ENCODE data around the gene UQCR10. TPM values are rescaled to one million over a fixed set of nuclear protein-coding genes. Genes with fewer than 3 reads are reported as not detected.
A peak's percentile ranks its signal among the peaks of the same experiment; 100 is the strongest.

Gene UQCR10
- total and polyA plus RNA-seq, 5 experiments from 2014 or later = 53.9 to 333 (median 288) TPM

DNA sequence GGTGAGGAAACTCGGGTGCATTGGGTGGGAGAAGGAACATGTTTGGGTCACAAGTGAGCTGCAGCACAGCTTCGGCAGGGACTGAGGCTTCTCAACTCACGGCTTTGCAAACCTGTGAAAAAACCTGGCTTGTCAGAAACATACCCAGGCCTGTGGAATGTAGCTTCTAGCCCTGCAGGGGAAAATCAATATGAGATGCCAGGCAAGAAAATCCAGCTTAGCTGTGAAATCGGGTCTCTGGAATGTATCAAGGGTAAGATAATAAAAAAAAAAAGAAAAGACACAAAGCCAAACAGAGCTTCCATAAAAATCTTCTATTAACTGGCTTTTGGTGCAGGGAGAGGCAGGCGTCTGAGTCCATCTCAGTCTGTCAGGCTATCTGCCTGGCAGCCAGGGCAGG lies 28.5 kb downstream of the UQCR10 start:
- Mint-ChIP-seq H3K27ac (no peak overlapping the region), H3K9me3 (no peaks in the 10 kb centered on the region), H3K4me1 (peaks cover 0 to 9% (median 0%) of the 10 kb centered on the region in 4 donors), H3K27me3 (no peaks in the 10 kb centered on the region), H3K36me3 (peaks cover 0 to 86% (median 10%) of the 10 kb centered on the region in 3 donors), H3K4me3 (no peak overlapping the region)
- no peak for ATAC-seq
- no peak for DNase-seq
- POLR2A ChIA-PET = no interaction called here

- DNase-seq = no peak
- H3K4me3 Mint-ChIP-seq = no peak overlapping the region
- H3K27ac Mint-ChIP-seq = peak overlapping the region in 1 of 10 donors; percentile 43
- no peaks in the 10 kb centered on the region for H3K9me3 Mint-ChIP-seq
- H3K36me3 Mint-ChIP-seq = peaks cover 0 to 85% (median 13%) of the 10 kb centered on the region in 3 donors
- no peaks in the 10 kb centered on the region for H3K27me3 Mint-ChIP-seq
- POLR2A ChIA-PET = no interaction called here
- peaks cover 0 to 9% (median 0%) of the 10 kb centered on the region in 4 donors for H3K4me1 Mint-ChIP-seq
- ATAC-seq = no peak
Measured at GRCh38 chr22:29797351-29797750, 30.2 kb downstream of the UQCR10 start.

GRCh38 chr22:29798318-29798717 lies 31.1 kb downstream of the UQCR10 start:
- Mint-ChIP-seq H3K4me1 (peaks cover 0 to 9% (median 0%) of the 10 kb centered on the region in 4 donors), H3K9me3 (no peaks in the 10 kb centered on the region), H3K36me3 (peaks cover 0 to 82% (median 14%) of the 10 kb centered on the region in 3 donors), H3K27me3 (no peaks in the 10 kb centered on the region), H3K4me3 (no peak overlapping the region), H3K27ac (peak overlapping the region in 3 of 10 donors; percentile 20 to 68 (median 60))
- DNase-seq (no peak), ATAC-seq (no peak)
- POLR2A ChIA-PET = no interaction called here

DNA sequence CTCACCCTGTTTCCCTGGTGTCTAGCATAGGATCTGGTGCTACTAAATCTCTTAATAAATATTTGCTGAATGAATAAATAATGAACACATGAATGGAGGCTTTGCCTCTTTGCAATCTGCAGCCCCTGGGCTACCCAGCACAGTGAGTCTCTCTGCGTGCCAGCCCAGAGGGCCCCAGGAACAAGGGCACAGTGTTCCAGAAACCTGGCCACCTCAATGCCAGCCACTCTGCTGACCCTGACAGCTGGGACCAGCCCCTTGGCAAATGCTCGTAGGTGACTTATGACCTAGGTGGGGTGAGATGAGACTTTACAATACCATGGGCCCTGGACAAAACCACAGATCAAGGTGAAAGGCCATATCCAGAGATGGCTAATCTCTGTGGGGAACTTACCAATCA lies 31.6 kb downstream of the UQCR10 start:
- H3K36me3 Mint-ChIP-seq = peaks cover 0 to 85% (median 17%) of the 10 kb centered on the region in 3 donors
- ATAC-seq (no peak), DNase-seq (no peak)
- peaks cover 0 to 9% (median 0%) of the 10 kb centered on the region in 4 donors for H3K4me1 Mint-ChIP-seq
- H3K4me3 Mint-ChIP-seq = no peak overlapping the region
- POLR2A ChIA-PET = no interaction called here
- H3K9me3 Mint-ChIP-seq = no peaks in the 10 kb centered on the region
- no peaks in the 10 kb centered on the region for H3K27me3 Mint-ChIP-seq
- H3K27ac Mint-ChIP-seq = peak overlapping the region in 1 of 10 donors; percentile 20

DNA sequence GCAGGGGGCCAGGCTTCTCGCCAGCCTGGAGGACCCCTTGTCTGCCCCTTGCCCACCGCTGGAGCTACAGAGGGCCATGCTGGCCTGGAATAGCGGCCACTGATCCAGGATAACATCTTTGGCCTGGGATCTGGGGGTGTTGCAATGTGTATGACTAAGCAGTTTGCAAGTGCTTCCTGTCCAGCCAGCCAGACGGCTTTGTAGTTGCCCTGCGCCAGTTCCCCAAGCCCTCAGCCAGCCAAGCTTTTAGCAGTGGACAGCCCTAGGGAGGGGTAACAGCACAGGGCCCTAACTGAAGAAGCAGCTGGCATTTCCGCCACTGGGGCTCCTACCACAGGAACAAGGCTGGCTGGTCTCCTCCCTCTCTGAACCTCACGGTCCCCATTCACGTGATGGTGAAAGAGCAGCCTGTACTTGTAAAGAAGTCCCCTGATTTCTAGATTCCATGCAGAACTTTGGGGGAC lies 32.1 kb downstream of the UQCR10 start:
- Mint-ChIP-seq H3K27ac (peak overlapping the region in 2 of 10 donors; percentile 20 to 46), H3K4me1 (peaks cover 0 to 9% (median 0%) of the 10 kb centered on the region in 4 donors), H3K4me3 (no peak overlapping the region), H3K27me3 (no peaks in the 10 kb centered on the region), H3K36me3 (peaks cover 0 to 87% (median 17%) of the 10 kb centered on the region in 3 donors), H3K9me3 (no peaks in the 10 kb centered on the region)
- POLR2A ChIA-PET = no interaction called here
- no peak for ATAC-seq
- no peak for DNase-seq

DNA sequence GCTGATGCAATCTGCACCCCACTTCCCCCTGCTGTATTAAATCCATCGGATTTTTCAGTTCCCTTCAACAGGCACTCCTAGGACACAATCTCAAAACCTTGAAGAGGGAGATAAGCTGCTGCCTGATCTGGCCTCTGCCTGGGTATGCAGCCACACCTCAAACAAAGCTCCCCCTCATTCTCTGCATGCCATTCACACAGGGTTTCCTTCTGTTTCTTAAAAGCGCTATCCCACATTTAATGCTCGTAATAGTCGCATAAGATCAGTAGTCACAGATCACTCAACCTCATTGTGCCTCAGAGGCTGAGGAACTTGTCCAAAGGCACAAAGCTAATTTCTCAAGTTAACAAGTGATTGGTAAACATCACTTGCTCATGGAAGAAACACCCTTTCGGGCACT lies 34.0 kb downstream of the UQCR10 start:
- peaks cover 8 to 88% (median 23%) of the 10 kb centered on the region in 3 donors for H3K36me3 Mint-ChIP-seq
- ATAC-seq (no peak), DNase-seq (no peak)
- H3K9me3 Mint-ChIP-seq = no peaks in the 10 kb centered on the region
- peaks cover 0 to 9% (median 3%) of the 10 kb centered on the region in 4 donors for H3K4me1 Mint-ChIP-seq
- H3K27me3 Mint-ChIP-seq = no peaks in the 10 kb centered on the region
- POLR2A ChIA-PET = no interaction called here
- no peak overlapping the region for H3K27ac Mint-ChIP-seq
- no peak overlapping the region for H3K4me3 Mint-ChIP-seq

DNA sequence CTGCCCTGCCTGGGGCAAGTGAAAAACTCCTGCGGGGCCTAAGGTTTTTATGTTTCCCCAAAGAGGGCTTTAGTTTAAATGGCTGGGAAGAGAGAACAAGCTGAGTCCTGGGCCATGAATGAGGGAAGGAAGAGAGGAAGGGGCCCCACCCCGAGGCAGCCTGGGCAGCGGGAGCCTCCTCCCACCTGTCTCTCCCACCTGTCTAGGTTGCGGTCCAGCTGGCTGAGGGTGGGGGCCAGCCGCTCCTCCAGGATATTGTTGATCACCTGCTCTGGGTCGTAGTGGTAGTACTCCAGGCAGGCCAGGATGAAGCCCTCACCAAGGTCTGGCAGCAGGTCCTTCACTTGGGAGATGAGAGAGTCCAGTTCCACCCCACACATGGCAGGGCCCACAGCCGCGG lies 34.6 kb downstream of the UQCR10 start:
- Mint-ChIP-seq H3K4me1 (peaks cover 0 to 9% (median 3%) of the 10 kb centered on the region in 4 donors), H3K9me3 (no peaks in the 10 kb centered on the region), H3K36me3 (peaks cover 8 to 88% (median 22%) of the 10 kb centered on the region in 3 donors), H3K4me3 (no peak overlapping the region), H3K27ac (no peak overlapping the region), H3K27me3 (no peaks in the 10 kb centered on the region)
- ATAC-seq (no peak), DNase-seq (no peak)
- POLR2A ChIA-PET = no interaction called here

- peaks cover 0 to 7% (median 3%) of the 10 kb centered on the region in 4 donors for H3K4me1 Mint-ChIP-seq
- no peaks in the 10 kb centered on the region for H3K27me3 Mint-ChIP-seq
- no peaks in the 10 kb centered on the region for H3K9me3 Mint-ChIP-seq
- H3K4me3 Mint-ChIP-seq = no peak overlapping the region
- H3K27ac Mint-ChIP-seq = peak overlapping the region in 1 of 10 donors; percentile 75
- ATAC-seq (no peak), DNase-seq (no peak)
- H3K36me3 Mint-ChIP-seq = peaks cover 8 to 92% (median 23%) of the 10 kb centered on the region in 3 donors
- POLR2A ChIA-PET = no interaction called here
Measured at GRCh38 chr22:29803190-29803589, 36.0 kb downstream of the UQCR10 start.

- DNase-seq = no peak
- no peaks in the 10 kb centered on the region for H3K27me3 Mint-ChIP-seq
- ATAC-seq = no peak
- peaks cover 8 to 91% (median 23%) of the 10 kb centered on the region in 3 donors for H3K36me3 Mint-ChIP-seq
- H3K9me3 Mint-ChIP-seq = no peaks in the 10 kb centered on the region
- peak overlapping the region in 1 of 10 donors; percentile 33 for H3K27ac Mint-ChIP-seq
- no peak overlapping the region for H3K4me3 Mint-ChIP-seq
- peaks cover 0 to 7% (median under 1%) of the 10 kb centered on the region in 4 donors for H3K4me1 Mint-ChIP-seq
- POLR2A ChIA-PET = no interaction called here
Measured at GRCh38 chr22:29804985-29805384, 37.8 kb downstream of the UQCR10 start.

- no peaks in the 10 kb centered on the region for H3K9me3 Mint-ChIP-seq
- no peak for ATAC-seq
- H3K27me3 Mint-ChIP-seq = no peaks in the 10 kb centered on the region
- peaks cover 8 to 91% (median 23%) of the 10 kb centered on the region in 3 donors for H3K36me3 Mint-ChIP-seq
- H3K27ac Mint-ChIP-seq = peak overlapping the region in 2 of 10 donors; percentile 74 to 84
- POLR2A ChIA-PET = no interaction called here
- H3K4me3 Mint-ChIP-seq = no peak overlapping the region
- H3K4me1 Mint-ChIP-seq = peaks cover 0 to 9% (median under 1%) of the 10 kb centered on the region in 4 donors
- DNase-seq = no peak
Measured at GRCh38 chr22:29806196-29806595, 39.0 kb downstream of the UQCR10 start.

DNA sequence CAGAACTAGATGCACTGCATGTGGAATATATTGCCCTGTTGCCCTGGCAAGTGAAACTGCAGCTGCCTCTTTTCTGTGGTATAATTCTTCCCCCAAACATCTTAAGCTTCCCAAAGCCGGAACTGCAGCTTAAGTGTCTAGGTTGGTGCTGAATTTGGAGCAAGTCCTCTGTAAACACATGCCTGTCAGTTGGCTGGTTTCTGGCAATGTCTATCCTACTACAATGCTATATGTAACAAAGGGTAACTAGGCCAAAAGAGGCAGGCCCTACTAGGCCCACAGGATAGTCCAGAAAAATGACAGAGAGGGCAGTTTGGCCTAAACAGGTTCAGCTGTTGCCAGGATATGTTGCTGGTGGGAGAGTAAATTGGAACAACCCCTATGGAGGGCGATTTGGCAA lies 43.0 kb downstream of the UQCR10 start:
- Mint-ChIP-seq H3K36me3 (peaks cover 13 to 93% (median 35%) of the 10 kb centered on the region in 3 donors), H3K9me3 (no peaks in the 10 kb centered on the region), H3K27me3 (no peaks in the 10 kb centered on the region), H3K27ac (peak overlapping the region in 3 of 10 donors; percentile 7 to 63 (median 59)), H3K4me1 (peaks cover 0 to 13% (median under 1%) of the 10 kb centered on the region in 4 donors), H3K4me3 (no peak overlapping the region)
- DNase-seq = no peak
- POLR2A ChIA-PET = no interaction called here
- no peak for ATAC-seq

GRCh38 chr22:29811377-29811776 lies 44.2 kb downstream of the UQCR10 start:
- Mint-ChIP-seq H3K27ac (peak overlapping the region in 2 of 10 donors; percentile 3 to 38), H3K36me3 (peaks cover 11 to 93% (median 32%) of the 10 kb centered on the region in 3 donors), H3K27me3 (no peaks in the 10 kb centered on the region), H3K4me1 (peaks cover 0 to 9% (median 0%) of the 10 kb centered on the region in 4 donors), H3K9me3 (no peaks in the 10 kb centered on the region), H3K4me3 (no peak overlapping the region)
- DNase-seq (no peak), ATAC-seq (no peak)
- POLR2A ChIA-PET = no interaction called here

- no peak for DNase-seq
- H3K4me3 Mint-ChIP-seq = no peak overlapping the region
- POLR2A ChIA-PET = no interaction called here
- no peaks in the 10 kb centered on the region for H3K9me3 Mint-ChIP-seq
- no peaks in the 10 kb centered on the region for H3K27me3 Mint-ChIP-seq
- H3K36me3 Mint-ChIP-seq = peaks cover 11 to 90% (median 29%) of the 10 kb centered on the region in 3 donors
- H3K27ac Mint-ChIP-seq = peak overlapping the region in 1 of 10 donors; percentile 63
- no peak for ATAC-seq
- H3K4me1 Mint-ChIP-seq = peaks cover 0 to 9% (median 0%) of the 10 kb centered on the region in 4 donors
Measured at GRCh38 chr22:29813126-29813525, 46.0 kb downstream of the UQCR10 start.

- ATAC-seq = no peak
- no peak overlapping the region for H3K4me3 Mint-ChIP-seq
- H3K4me1 Mint-ChIP-seq = peaks cover 0 to 9% (median 0%) of the 10 kb centered on the region in 4 donors
- POLR2A ChIA-PET = no interaction called here
- no peaks in the 10 kb centered on the region for H3K27me3 Mint-ChIP-seq
- no peaks in the 10 kb centered on the region for H3K9me3 Mint-ChIP-seq
- H3K27ac Mint-ChIP-seq = no peak overlapping the region
- peaks cover 11 to 90% (median 27%) of the 10 kb centered on the region in 3 donors for H3K36me3 Mint-ChIP-seq
- DNase-seq = no peak
Measured at GRCh38 chr22:29813563-29813962, 46.4 kb downstream of the UQCR10 start.

Data from naive thymus-derived CD8-positive, alpha-beta T cell (primary cell).